GM12892 (cell line): Measurements from ENCODE around the gene NPHP4.
"Not testable (repeated sequence)": the region's sequence is repeated elsewhere in the genome, so short reads cannot be mapped to it uniquely, and the experiment has no call there.

Experiments used
- POLR2A ChIP-seq: IDR thresholded peaks from 2 replicates; pipeline ENCODE4 v1.6.1; 2011; ENCODE audit warnings: low read depth, low read length, control low read depth
- POLR2AphosphoS5 ChIP-seq: IDR thresholded peaks from 2 replicates; pipeline ENCODE4 v1.6.1; 2011; ENCODE audit warnings: low read depth, low read length, control low read depth
- TAF1 ChIP-seq: IDR thresholded peaks from 2 replicates; pipeline ENCODE4 v1.6.1; 2011; ENCODE audit warnings: low read depth, mild to moderate bottlenecking, control low read depth, low read length, borderline replicate concordance

DNA sequence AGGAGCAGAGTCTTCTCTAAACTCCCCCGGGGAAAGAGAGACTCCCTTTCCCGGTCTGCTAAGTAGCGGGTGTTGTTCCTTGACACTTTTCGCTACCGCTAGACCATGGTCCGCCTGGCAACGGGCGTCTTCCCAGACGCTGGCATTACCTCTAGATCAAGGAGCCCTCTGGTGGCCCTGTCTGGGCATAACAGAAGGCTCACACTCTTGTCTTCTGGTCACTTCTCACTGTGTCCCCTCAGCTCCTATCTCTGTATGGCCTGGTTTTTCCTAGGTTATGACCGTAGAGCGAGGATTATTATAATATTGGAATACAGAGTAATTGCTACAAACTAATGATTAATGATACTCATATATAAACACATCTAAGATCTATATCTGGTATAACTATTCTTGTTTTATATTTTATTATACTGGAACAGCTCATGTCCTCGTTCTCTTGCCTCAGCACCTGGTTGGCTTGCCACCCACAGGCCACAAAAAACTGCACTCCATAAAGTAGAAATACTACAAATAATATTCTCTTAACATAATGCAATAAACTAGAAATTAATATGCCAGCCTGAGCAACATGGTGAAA is 98.4 kb downstream of the NPHP4 start:
- TF ChIP-seq POLR2AphosphoS5, POLR2A, TAF1: not testable (repeated sequence)
